ACHN (cell line): ENCODE data around the gene ENOX2.
"Not testable (repeated sequence)": the region's sequence is repeated elsewhere in the genome, so short reads cannot be mapped to it uniquely, and the experiment has no call there.

Experiments
- DNase-seq: peaks from one replicate; pipeline ENCODE4 v3.0.0-alpha.2; 2015
- in situ Hi-C: cut with HindIII; loops from 2 replicates; pipeline ENCODE4 v1.10.0; 2017; ENCODE audit warnings: low sequenced_read_pairs, low pct_ligation_motif_present, low pct_unique_long_range_greater_than_20kb

ENOX2 gene, protein sequence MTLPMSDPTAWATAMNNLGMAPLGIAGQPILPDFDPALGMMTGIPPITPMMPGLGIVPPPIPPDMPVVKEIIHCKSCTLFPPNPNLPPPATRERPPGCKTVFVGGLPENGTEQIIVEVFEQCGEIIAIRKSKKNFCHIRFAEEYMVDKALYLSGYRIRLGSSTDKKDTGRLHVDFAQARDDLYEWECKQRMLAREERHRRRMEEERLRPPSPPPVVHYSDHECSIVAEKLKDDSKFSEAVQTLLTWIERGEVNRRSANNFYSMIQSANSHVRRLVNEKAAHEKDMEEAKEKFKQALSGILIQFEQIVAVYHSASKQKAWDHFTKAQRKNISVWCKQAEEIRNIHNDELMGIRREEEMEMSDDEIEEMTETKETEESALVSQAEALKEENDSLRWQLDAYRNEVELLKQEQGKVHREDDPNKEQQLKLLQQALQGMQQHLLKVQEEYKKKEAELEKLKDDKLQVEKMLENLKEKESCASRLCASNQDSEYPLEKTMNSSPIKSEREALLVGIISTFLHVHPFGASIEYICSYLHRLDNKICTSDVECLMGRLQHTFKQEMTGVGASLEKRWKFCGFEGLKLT

GRCh38 chrX:130902783-130903613, at the start of gene ENOX2:
Gene ENOX2, minus strand, starts transcription at chrX:130903209. Its CDS starts 199,993 bp downstream, at chrX:130703216.
- in situ Hi-C loops: loop anchor here (25.0 kb wide), 1 partner anchor 341 kb away; no protein-coding TSS in a partner anchor

GRCh38 chrX:130952266-130953043, 49.4 kb upstream of the ENOX2 start:
- in situ Hi-C loops: no loop called here
- no peak for DNase-seq

More at GRCh38 chrX:130902783-130903613, at the start of gene ENOX2:
- DNase-seq: peak; percentile 92

DNA sequence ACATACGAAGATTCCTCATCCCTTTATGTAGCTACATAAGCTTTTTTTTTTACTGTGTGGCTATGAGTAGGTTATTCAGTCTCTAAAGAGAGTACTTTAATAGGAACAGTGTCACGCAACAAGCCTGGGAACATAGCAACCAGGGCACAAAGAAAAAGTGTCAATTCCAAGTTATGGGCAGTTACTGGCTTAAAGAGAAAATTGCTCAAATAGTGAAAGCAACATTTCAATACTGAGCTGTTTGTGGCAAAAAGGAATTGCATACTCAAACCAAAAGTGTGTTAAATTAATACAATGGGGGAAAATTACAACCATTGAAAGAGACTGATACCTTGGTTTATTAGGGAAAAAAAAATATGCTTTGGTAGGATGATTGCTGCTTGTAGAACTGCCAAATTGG, 41.2 kb upstream of the ENOX2 start:
- no peak for DNase-seq

GRCh38 chrX:130937101-130937500, 34.1 kb upstream of the ENOX2 start:
- no peak for DNase-seq
- in situ Hi-C loops: no loop called here

More for the DNA sequence above, 41.2 kb upstream of the ENOX2 start:
- in situ Hi-C loops: no loop called here

DNA sequence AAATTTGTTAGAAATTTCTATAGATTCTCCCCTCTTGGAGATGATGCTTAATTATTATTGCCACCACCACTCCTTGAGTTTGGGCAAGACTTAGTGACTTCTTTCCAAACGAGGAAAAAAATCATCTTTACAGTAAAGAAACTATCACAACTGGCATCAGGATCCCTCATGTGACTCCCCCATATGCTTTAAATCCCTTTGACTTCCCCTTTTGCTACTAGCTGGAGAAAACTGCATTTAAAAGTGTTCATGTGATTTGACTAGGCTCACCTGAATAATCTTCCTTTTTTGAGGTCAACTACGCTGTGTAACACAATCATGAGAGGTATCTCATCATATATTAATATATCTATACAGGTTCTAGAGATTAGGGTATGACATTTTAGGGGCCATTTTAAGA, 30.3 kb upstream of the ENOX2 start:
- in situ Hi-C loops: no loop called here
- no peak for DNase-seq

- not testable (repeated sequence) for DNase-seq
- in situ Hi-C loops: loop anchor here (25.0 kb wide), 1 partner anchor 358 kb away; no protein-coding TSS in a partner anchor
Measured at GRCh38 chrX:130920405-130920804, 17.4 kb upstream of the ENOX2 start.

DNA sequence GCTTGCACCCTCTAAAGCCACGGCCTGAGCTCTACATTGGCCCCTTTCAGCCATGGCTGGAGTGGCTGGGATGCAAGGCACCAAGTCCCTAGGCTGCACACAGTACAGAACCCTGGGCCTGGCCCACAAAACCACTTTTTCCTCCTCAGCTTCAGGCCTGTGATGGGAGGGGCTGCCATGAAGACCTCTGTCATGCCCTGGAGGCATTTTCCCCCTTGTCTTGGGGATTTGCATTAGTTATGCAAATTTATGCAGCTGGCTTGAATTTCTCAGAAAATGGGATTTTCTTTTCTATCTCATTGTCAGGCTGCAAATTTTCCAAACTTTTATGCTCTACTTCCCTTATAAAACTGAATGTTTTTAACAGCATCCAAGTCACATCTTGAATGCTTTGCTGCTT, 16.7 kb upstream of the ENOX2 start:
- not testable (repeated sequence) for DNase-seq
- in situ Hi-C loops: loop anchor here (25.0 kb wide), 1 partner anchor 357 kb away; no protein-coding TSS in a partner anchor

- in situ Hi-C loops: loop anchor here (25.0 kb wide), 1 partner anchor 356 kb away; no protein-coding TSS in a partner anchor
Measured at GRCh38 chrX:130918498-130918897, 15.5 kb upstream of the ENOX2 start.

GRCh38 chrX:130916636-130917422, 13.8 kb upstream of the ENOX2 start:
- DNase-seq: peak; percentile 21
- in situ Hi-C loops: loop anchor here (25.0 kb wide), 1 partner anchor 355 kb away; no protein-coding TSS in a partner anchor

More at GRCh38 chrX:130918498-130918897, 15.5 kb upstream of the ENOX2 start:
- not testable (repeated sequence) for DNase-seq

- no peak for DNase-seq
- in situ Hi-C loops: loop anchor here (25.0 kb wide), 1 partner anchor 353 kb away; no protein-coding TSS in a partner anchor
Measured at GRCh38 chrX:130915302-130915701, 12.3 kb upstream of the ENOX2 start.

GRCh38 chrX:130909469-130910136, 6.6 kb upstream of the ENOX2 start:
- no peak for DNase-seq
- in situ Hi-C loops: loop anchor here (25.0 kb wide), 1 partner anchor 347 kb away; no protein-coding TSS in a partner anchor

- in situ Hi-C loops: loop anchor here (25.0 kb wide), 1 partner anchor 344 kb away; no protein-coding TSS in a partner anchor
- DNase-seq: no peak
Measured at GRCh38 chrX:130906776-130907175, 3.8 kb upstream of the ENOX2 start.

GRCh38 chrX:130902446-130902782, 595 bp downstream of the ENOX2 start:
- no peak for DNase-seq
- in situ Hi-C loops: loop anchor here (25.0 kb wide), 1 partner anchor 340 kb away; no protein-coding TSS in a partner anchor

DNA sequence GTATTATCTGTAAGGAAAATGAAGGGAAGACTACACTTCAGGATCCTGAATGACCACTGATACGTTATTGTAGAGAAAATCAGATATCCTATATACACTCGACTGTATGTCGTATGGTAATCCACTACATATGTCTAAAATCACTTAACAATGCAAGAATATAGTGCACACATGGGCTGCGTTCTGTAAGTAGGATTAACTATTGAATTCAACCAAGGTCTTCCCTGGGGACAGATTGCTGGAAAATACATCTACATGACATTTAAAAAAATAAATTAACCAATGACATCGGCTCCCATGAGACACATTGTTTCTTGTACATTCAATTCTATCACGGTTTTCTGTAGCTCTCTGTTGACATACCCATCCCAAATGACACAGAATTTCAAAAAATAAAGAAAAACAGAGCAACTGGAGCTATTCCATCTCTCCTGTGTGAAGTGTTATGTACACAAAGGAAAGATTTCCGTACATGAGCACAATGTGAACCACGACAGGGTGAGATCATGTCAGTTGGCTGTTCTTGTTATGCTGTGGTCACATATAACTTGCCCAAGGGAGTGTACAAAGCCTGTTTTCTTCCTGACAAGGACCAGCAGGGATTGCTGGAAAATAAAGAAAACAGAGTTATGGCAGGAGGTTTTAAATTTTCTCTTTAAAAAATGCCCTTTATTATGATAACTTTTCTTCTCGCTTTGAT, 6.1 kb downstream of the ENOX2 start:
- no peak for DNase-seq
- in situ Hi-C loops: no loop called here

- in situ Hi-C loops: no loop called here
Measured at GRCh38 chrX:130896026-130896425, 7.0 kb downstream of the ENOX2 start.

DNA sequence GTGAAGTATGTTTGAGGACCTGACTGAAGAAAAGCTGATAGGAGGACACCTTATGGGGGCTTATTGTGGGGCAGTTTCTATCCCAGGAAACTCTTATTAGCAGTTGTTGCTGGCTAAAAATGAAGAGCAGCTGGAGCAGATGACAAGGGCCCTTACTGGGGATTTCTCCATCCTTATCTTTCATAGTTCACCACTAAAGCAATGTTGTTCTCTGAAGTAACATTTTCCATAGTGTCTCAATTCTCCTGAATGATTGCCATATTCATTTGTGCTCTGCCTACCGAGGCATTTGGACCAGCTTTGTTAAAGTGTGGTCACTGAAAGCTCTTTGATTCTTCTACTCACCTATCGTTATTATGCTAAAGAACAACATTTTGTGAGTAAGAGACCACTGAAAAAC, 7.7 kb downstream of the ENOX2 start:
- in situ Hi-C loops: no loop called here
- no peak for DNase-seq

More at GRCh38 chrX:130896026-130896425, 7.0 kb downstream of the ENOX2 start:
- DNase-seq: no peak
